ENCODE measurements around the gene XPO6. TPM values are rescaled to one million over a fixed set of nuclear protein-coding genes. Genes with fewer than 3 reads are reported as not detected.

The XPO6 gene
- total RNA-seq, 1 donor, result 105 TPM

DNA sequence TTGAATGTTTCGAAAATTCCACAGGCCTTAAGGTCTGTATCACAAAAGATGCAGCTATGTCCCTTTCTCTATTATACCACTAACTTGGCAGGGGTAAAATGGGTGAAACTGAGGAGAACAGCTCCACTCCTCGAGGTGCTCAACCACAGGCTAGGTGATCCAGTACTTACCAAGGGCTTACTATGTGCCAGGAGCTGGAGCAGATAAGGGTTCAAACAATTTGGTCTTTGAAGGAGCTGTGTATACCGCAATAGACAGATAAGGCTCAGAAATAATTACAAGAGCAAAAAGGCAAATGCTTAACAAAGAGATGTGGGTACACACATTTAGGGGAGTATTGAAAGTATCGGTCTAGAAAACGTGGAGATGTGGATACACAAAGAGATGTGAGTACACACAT lies 1.5 kb downstream of the XPO6 start:
- no peak for TF ChIP-seq CTCF (IDR thresholded peaks at IDR 0.05; ENCODE audit: insufficient read depth, low read depth, low read length)
- DNase-seq (ENCODE audit: low read depth), result no peak
- H3K4me3 ChIP-seq (ENCODE audit: low read depth, low read length), result peak overlapping the region; percentile 86

DNA sequence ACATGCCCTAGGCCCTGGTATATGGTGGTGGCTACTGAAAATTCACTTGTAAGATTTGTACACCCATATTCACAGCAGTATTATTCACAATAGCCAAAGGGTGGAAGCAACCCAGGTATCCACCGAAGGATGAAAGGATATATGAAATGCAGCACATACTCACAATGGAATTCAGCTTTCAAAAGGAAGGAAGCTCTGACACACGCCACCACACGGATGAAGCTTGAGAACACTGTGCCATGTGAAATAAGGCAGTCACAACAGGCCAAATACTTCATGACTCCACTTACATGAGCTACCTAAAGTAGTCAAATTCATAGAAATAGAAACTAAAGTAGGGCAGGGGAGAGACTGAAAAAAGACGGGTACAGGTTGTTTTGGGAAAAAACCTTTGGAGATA lies 2.9 kb downstream of the XPO6 start:
- no peak overlapping the region for H3K4me3 ChIP-seq (ENCODE audit: low read depth, low read length)
- DNase-seq (ENCODE audit: low read depth), result no peak
- no peak for TF ChIP-seq CTCF (IDR thresholded peaks at IDR 0.05; ENCODE audit: insufficient read depth, low read depth, low read length)

- no peak for TF ChIP-seq CTCF (IDR thresholded peaks at IDR 0.05; ENCODE audit: insufficient read depth, low read depth, low read length)
- DNase-seq (ENCODE audit: low read depth), result no peak
- H3K4me3 ChIP-seq (ENCODE audit: low read depth, low read length), result no peak overlapping the region
These were observed 3.6 kb downstream of the XPO6 start for GRCh38 chr16:28208131-28208530.

- H3K4me3 ChIP-seq (ENCODE audit: low read depth, low read length), result no peak overlapping the region
- TF ChIP-seq CTCF (IDR thresholded peaks at IDR 0.05; ENCODE audit: insufficient read depth, low read depth, low read length), result no peak
- DNase-seq (ENCODE audit: low read depth), result no peak
These were observed 4.4 kb downstream of the XPO6 start for GRCh38 chr16:28207399-28207798.

GRCh38 chr16:28205974-28206373 lies 5.8 kb downstream of the XPO6 start:
- H3K4me3 ChIP-seq (ENCODE audit: low read depth, low read length), result no peak overlapping the region
- TF ChIP-seq CTCF (IDR thresholded peaks at IDR 0.05; ENCODE audit: insufficient read depth, low read depth, low read length), result no peak
- DNase-seq (ENCODE audit: low read depth), result no peak

GRCh38 chr16:28205117-28205899 lies 6.5 kb downstream of the XPO6 start:
- no peak overlapping the region for H3K4me3 ChIP-seq (ENCODE audit: low read depth, low read length)
- no peak for DNase-seq (ENCODE audit: low read depth)
- TF ChIP-seq CTCF (IDR thresholded peaks at IDR 0.05; ENCODE audit: insufficient read depth, low read depth, low read length), result no peak

GRCh38 chr16:28204622-28205021 lies 7.1 kb downstream of the XPO6 start:
- H3K4me3 ChIP-seq (ENCODE audit: low read depth, low read length), result no peak overlapping the region
- no peak for TF ChIP-seq CTCF (IDR thresholded peaks at IDR 0.05; ENCODE audit: insufficient read depth, low read depth, low read length)
- DNase-seq (ENCODE audit: low read depth), result no peak

Data from fibroblast of villous mesenchyme (primary cell).